Ovary (tissue), 9 donors: ENCODE measurements around the gene LRRC19. TPM values are rescaled to one million over a fixed set of nuclear protein-coding genes. Genes with fewer than 3 reads are reported as not detected.

ENCODE experiments used
- DNase-seq, 5 donors: peaks; one replicate each; pipeline ENCODE4 v3.0.0-alpha.2; 2019 to 2020
- H3K27ac ChIP-seq, 2 donors: fragments of 200-600 bp; one replicate each; pipeline versions ENCODE4 v1.5.1 to v1.8.0; 2019 to 2022
- H3K27me3 ChIP-seq: fragments of 200-600 bp; one replicate; pipeline ENCODE4 v1.8.0; 2022
- H3K36me3 ChIP-seq: fragments of 200-600 bp; sonication (generic); one replicate; pipeline ENCODE4 v1.5.1; 2019
- H3K4me1 ChIP-seq: one replicate; pipeline ENCODE4 v1.8.1; 2013; ENCODE audit warnings: mild to moderate bottlenecking, moderate library complexity; ENCODE audit not compliant: insufficient read depth
- H3K4me3 ChIP-seq: fragments of 200-600 bp; sonication (generic); one replicate; pipeline ENCODE4 v1.5.1; 2017
- H3K9me3 ChIP-seq, 2 donors: fragments of 200-600 bp in 1 of 2; sonication (generic) in 1 of 2; one replicate each; pipeline versions ENCODE4 v1.5.1 to v1.8.1; 2013 to 2019; ENCODE audit warnings: mild to moderate bottlenecking in 1 of 2, moderate library complexity in 1 of 2
- EP300 ChIP-seq: sonication (generic); formaldehyde crosslinking; IDR thresholded peaks from one replicate; pipeline ENCODE4 v1.6.1; 2017; ENCODE audit warnings: antibody characterized with exemption
- POLR2A ChIP-seq: fragments of 450-650 bp; IDR thresholded peaks from one replicate; pipeline ENCODE4 v1.6.1; 2017; ENCODE audit warnings: antibody characterized with exemption, mild to moderate bottlenecking, moderate library complexity
- WGBS, 3 donors: extraction: QIAGEN DNeasy Blood & Tissue Kit in 1 of 3; methylation state at CpG; one replicate each; pipeline versions ENCODE4 v1.1.5 to v1.1.7; 2013 to 2017; 5-methylcytosine and 5-hydroxymethylcytosine counted together
- intact Hi-C, 4 donors: fragments of 100-400 bp; cut with DNase I; formaldehyde crosslinking; loops; one replicate each; pipeline versions ENCODE4 v1.11.0 to v1.15.1; 2022 to 2023
- polyA plus RNA-seq, 2 donors: library from polyadenylated mRNA; stranded (reverse); fragments of 200-250 nt in 1 of 2; fragments of 350-450 nt in 1 of 2; fragmentation: Illumina TruSeq in 1 of 2; extraction: RNeasy Lipid Tissue Mini Kit (QIAGEN cat#74804) in 1 of 2; gene quantifications; one replicate each; pipeline ENCODE4 v1.2.3, GENCODE V29; 2013 to 2014
- total RNA-seq, 7 donors: library from RNA; depleted of rRNA in 2 of 7; stranded (reverse); fragments of >200 nt in 2 of 7; fragmentation: NEBNext Ultra II Directional in 3 of 7; extraction: Animal tissue kit (Norgen Biotek cat#: 25700) in 3 of 7; gene quantifications; one replicate each; pipeline versions ENCODE4 v1.1.0 to v1.2.4, GENCODE V29; 2016 to 2023
- TF ChIP-seq, protein P1 (sequence below), 3 donors: fragments of 450-650 bp in 2 of 3; fragments of 200-600 bp in 1 of 3; IDR thresholded peaks; one replicate each; pipeline versions ENCODE4 v1.5.1 to v1.8.0; 2016 to 2022; ENCODE audit warnings: antibody characterized with exemption in 3 of 3, mild to moderate bottlenecking in 1 of 3
- donor health status: DM: no; HTN: no; CAD: no; lungs with moderate emphysema.
- donor health status: DM: no; HTN: no; CAD: no.
- donor health status: Bipolar disorder and iron deficiency.
- donor health status: DM: yes; HTN: yes; CAD: no.
- donor health status: DM: no; HTN: no; CAD: no.
- donor health status: DM: yes; HTN: yes; CAD: no.

Gene LRRC19
- total and polyA plus RNA-seq, 9 donors: 0.08 TPM; not detected in 8

- WGBS, 3 donors: 48 to 70% (median 62%) methylated on average over 4 of the region's 4 CpGs
- no peak for DNase-seq
- Histone ChIP-seq H3K27me3 (no peaks in the 10 kb centered on the region), H3K9me3 (no peaks in the 10 kb centered on the region), H3K4me1 (peaks cover 4% of the 10 kb centered on the region), H3K36me3 (peaks cover 2% of the 10 kb centered on the region), H3K27ac (no peak overlapping the region), H3K4me3 (no peak overlapping the region)
- intact Hi-C loops: no loop called here
- TF ChIP-seq EP300 (no peak), POLR2A (no peak)
- TF ChIP-seq, protein P1, sequence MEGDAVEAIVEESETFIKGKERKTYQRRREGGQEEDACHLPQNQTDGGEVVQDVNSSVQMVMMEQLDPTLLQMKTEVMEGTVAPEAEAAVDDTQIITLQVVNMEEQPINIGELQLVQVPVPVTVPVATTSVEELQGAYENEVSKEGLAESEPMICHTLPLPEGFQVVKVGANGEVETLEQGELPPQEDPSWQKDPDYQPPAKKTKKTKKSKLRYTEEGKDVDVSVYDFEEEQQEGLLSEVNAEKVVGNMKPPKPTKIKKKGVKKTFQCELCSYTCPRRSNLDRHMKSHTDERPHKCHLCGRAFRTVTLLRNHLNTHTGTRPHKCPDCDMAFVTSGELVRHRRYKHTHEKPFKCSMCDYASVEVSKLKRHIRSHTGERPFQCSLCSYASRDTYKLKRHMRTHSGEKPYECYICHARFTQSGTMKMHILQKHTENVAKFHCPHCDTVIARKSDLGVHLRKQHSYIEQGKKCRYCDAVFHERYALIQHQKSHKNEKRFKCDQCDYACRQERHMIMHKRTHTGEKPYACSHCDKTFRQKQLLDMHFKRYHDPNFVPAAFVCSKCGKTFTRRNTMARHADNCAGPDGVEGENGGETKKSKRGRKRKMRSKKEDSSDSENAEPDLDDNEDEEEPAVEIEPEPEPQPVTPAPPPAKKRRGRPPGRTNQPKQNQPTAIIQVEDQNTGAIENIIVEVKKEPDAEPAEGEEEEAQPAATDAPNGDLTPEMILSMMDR (IDR thresholded peaks at IDR 0.05): no peak
Measured at GRCh38 chr9:27047136-27047535, 41.7 kb upstream of the LRRC19 start.

DNA sequence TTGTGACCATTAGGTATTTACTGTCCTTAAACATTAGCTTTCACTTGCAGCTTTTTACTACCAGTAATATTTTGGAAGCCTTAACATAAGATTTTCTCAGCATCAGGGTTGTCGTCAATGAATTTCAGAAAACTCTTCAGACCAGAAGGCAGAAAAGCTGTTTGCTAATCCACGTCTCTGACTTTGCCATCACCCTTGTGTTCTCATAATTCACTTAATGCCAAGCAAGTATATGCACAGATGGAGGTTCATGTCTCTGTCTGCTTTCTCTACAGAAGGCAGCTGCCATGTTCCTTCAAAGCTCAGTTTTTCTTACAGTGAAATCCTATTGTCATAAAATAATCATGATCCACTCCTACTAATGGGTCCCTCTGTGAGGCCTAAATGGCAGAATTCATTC, 37.7 kb upstream of the LRRC19 start:
- no peak for DNase-seq
- H3K27ac ChIP-seq: no peak overlapping the region
- no peak overlapping the region for H3K4me3 ChIP-seq
- intact Hi-C loops: no loop called here
- H3K27me3 ChIP-seq: no peaks in the 10 kb centered on the region
- no peaks in the 10 kb centered on the region for H3K4me1 ChIP-seq
- H3K9me3 ChIP-seq: no peaks in the 10 kb centered on the region
- 97 to 100% (median 99%) methylated on average over 2 of the region's 2 CpGs for WGBS, 3 donors
- no peak for TF ChIP-seq EP300
- TF ChIP-seq, protein P1 (IDR thresholded peaks at IDR 0.05): no peak
- no peak for TF ChIP-seq POLR2A
- H3K36me3 ChIP-seq: peaks cover 2% of the 10 kb centered on the region

- 18 to 26% (median 24%) methylated on average over 1 of the region's 1 CpG for WGBS, 3 donors
- no peak for DNase-seq
- TF ChIP-seq POLR2A: no peak
- no peak for TF ChIP-seq EP300
- TF ChIP-seq, protein P1 (IDR thresholded peaks at IDR 0.05): no peak
Measured at GRCh38 chr9:27042476-27042875, 37.0 kb upstream of the LRRC19 start.

DNA sequence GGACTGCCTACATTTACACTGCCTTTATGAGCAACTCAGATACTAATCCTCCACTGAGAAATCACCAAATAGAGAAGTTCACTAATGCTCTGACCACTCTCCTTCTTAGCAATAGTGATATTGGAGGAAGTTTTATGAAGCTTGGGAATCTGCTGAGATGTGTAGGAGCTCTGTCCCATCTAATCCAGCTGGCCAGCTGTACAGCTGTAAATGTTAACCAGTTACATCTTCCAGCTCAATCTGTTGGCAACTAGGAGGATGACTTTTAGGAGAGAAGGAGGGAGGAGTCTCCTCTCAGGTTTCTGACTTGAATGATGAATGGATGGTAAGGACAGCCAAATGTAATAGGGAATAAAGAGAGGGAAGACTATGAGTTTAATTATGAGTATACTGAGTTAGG, 36.3 kb upstream of the LRRC19 start:
- TF ChIP-seq, protein P1 (IDR thresholded peaks at IDR 0.05): no peak
- TF ChIP-seq POLR2A: no peak
- TF ChIP-seq EP300: no peak
- no peak overlapping the region for H3K27ac ChIP-seq
- H3K27me3 ChIP-seq: no peaks in the 10 kb centered on the region
- H3K4me1 ChIP-seq: no peaks in the 10 kb centered on the region
- H3K9me3 ChIP-seq: no peaks in the 10 kb centered on the region
- intact Hi-C loops: no loop called here
- peaks cover 2% of the 10 kb centered on the region for H3K36me3 ChIP-seq
- DNase-seq: no peak
- no peak overlapping the region for H3K4me3 ChIP-seq

More at GRCh38 chr9:27042476-27042875, 37.0 kb upstream of the LRRC19 start:
- no peak overlapping the region for H3K4me3 ChIP-seq
- intact Hi-C loops: no loop called here
- no peaks in the 10 kb centered on the region for H3K4me1 ChIP-seq
- H3K27ac ChIP-seq: no peak overlapping the region
- no peaks in the 10 kb centered on the region for H3K27me3 ChIP-seq
- H3K9me3 ChIP-seq: no peaks in the 10 kb centered on the region
- peaks cover 2% of the 10 kb centered on the region for H3K36me3 ChIP-seq
